Smooth muscle cell (in vitro differentiated cells): ENCODE measurements around the gene RAP1GAP. TPM values are rescaled to one million over a fixed set of nuclear protein-coding genes. Genes with fewer than 3 reads are reported as not detected.
A peak's percentile ranks its signal among the peaks of the same experiment; 100 is the strongest.

Source experiments
- DNase-seq: peaks from one replicate; lab custom pipeline; 2025; ENCODE audit not compliant: unreplicated experiment; lab: John Stamatoyannopoulos, UW
- H2AFZ ChIP-seq: fragments of 200-600 bp; sonication (generic); 2 replicates; pipeline ENCODE4 v1.6.0; 2016; ENCODE audit warnings: antibody characterized with exemption, low read depth, mild to moderate bottlenecking
- H3F3A ChIP-seq: fragments of 200-600 bp; sonication (generic); 2 replicates; pipeline ENCODE4 v1.6.0; 2017; ENCODE audit warnings: antibody characterized with exemption, low read depth
- H3K27ac ChIP-seq: fragments of 200-600 bp; sonication (generic); 2 replicates; pipeline ENCODE4 v1.5.1; 2016; ENCODE audit warnings: low read depth, mild to moderate bottlenecking
- H3K27me3 ChIP-seq: fragments of 200-600 bp; sonication (generic); 2 replicates; pipeline ENCODE4 v1.6.1; 2016; ENCODE audit warnings: low read depth, mild to moderate bottlenecking
- H3K36me3 ChIP-seq: fragments of 200-600 bp; sonication (generic); 2 replicates; pipeline ENCODE4 v1.5.1; 2016; ENCODE audit warnings: low read depth
- H3K4me1 ChIP-seq: fragments of 200-600 bp; sonication (generic); 2 replicates; pipeline ENCODE4 v1.5.1; 2016; ENCODE audit warnings: low read depth
- H3K4me2 ChIP-seq: fragments of 200-600 bp; sonication (generic); 2 replicates; pipeline ENCODE4 v1.6.0; 2016; ENCODE audit warnings: mild to moderate bottlenecking
- H3K4me3 ChIP-seq: fragments of 200-600 bp; sonication (generic); 2 replicates; pipeline ENCODE4 v1.5.1; 2016; ENCODE audit warnings: mild to moderate bottlenecking
- H3K79me2 ChIP-seq: fragments of 200-600 bp; sonication (generic); 2 replicates; pipeline ENCODE4 v1.6.0; 2016; ENCODE audit warnings: low read depth, mild to moderate bottlenecking
- H3K9ac ChIP-seq: fragments of 200-600 bp; sonication (generic); 2 replicates; pipeline ENCODE4 v1.6.0; 2016; ENCODE audit warnings: low read depth
- H3K9me3 ChIP-seq: fragments of 200-600 bp; sonication (generic); replicated peaks from 2 replicates; pipeline ENCODE4 v1.5.1; 2016; ENCODE audit warnings: low read depth
- H4K20me1 ChIP-seq: fragments of 200-600 bp; sonication (generic); 2 replicates; pipeline ENCODE4 v1.6.0; 2016; ENCODE audit warnings: low read depth
- WGBS: methylation state at CpG from one replicate; pipeline ENCODE4 v1.1.7; 2016; ENCODE audit warnings: low lambda C conversion rate; 5-methylcytosine and 5-hydroxymethylcytosine counted together
- polyA plus RNA-seq: library from polyadenylated mRNA; unstranded; fragments of >200 nt; fragmentation: Nextera tagmentation; extraction: Ambion mirVana; gene quantifications from 2 replicates; pipeline ENCODE4 v1.2.1, GENCODE V29; 2016
- total RNA-seq: library from RNA; depleted of rRNA; stranded (reverse); fragments of >200 nt; gene quantifications from 2 replicates; pipeline ENCODE4 v1.2.3, GENCODE V29; 2014
- TF ChIP-seq, protein P1 (sequence below): fragments of 200-600 bp; sonication (generic); IDR thresholded peaks from 2 replicates; pipeline ENCODE4 v1.5.1; 2017; ENCODE audit warnings: borderline replicate concordance, mild to moderate bottlenecking, antibody characterized with exemption; ENCODE audit not compliant: insufficient read depth, poor library complexity, severe bottlenecking

RAP1GAP gene
- total and polyA plus RNA-seq, 2 experiments from 2014 or later: 0.99 to 4.1 TPM

DNA sequence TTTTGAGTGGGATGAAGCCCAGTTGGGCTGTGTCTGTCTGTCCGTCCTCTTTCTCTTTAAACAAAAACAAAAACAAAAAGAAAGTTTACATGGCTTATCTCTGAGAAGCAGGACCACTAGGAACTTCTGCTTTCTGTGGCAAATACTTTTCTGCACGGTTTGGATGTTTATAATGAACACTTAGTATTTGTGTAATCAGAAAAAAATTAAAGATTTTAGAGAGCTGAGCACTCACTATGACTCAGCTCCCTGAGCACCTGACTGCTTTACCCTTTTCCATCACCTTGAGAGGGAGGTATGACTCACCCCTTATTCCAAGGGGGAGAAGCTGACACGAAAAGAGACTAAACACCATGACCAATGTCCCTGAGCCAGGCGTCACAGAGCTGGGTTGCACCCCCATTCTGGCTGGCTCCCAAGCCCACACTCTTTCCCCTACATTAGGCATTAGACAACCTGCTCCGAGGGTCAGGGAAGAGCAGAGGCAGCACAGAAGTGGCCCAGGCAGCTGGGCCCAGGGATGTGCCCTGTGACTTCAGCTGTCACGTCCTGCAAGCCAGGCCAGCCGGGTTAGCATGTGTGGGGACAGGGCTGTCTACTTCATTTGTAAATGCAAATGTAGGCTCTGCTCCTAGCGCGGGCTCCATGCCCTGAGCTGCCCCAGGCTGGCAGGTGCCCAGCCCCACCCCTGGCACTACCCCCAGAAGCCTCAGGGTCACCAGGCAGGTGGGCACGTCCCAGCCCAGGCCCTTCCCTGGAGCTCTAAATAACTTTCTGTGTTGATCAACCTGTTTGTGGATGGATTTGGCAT is 30.4 kb downstream of the RAP1GAP start:
- H3K4me2 ChIP-seq: no peak overlapping the region

GRCh38 chr1:21637514-21637913 is 31.6 kb downstream of the RAP1GAP start:
- Histone ChIP-seq H3K9me3 (no peaks in the 10 kb centered on the region), H3K36me3 (no peaks in the 10 kb centered on the region), H3K4me2 (no peak overlapping the region), H3K79me2 (no peaks in the 10 kb centered on the region), H3K4me1 (no peaks in the 10 kb centered on the region), H3K4me3 (no peak overlapping the region), H3F3A (no peaks in the 10 kb centered on the region), H4K20me1 (no peaks in the 10 kb centered on the region), H2AFZ (no peak overlapping the region), H3K9ac (no peak overlapping the region), H3K27me3 (no peaks in the 10 kb centered on the region), H3K27ac (no peak overlapping the region)
- TF ChIP-seq, protein P1, sequence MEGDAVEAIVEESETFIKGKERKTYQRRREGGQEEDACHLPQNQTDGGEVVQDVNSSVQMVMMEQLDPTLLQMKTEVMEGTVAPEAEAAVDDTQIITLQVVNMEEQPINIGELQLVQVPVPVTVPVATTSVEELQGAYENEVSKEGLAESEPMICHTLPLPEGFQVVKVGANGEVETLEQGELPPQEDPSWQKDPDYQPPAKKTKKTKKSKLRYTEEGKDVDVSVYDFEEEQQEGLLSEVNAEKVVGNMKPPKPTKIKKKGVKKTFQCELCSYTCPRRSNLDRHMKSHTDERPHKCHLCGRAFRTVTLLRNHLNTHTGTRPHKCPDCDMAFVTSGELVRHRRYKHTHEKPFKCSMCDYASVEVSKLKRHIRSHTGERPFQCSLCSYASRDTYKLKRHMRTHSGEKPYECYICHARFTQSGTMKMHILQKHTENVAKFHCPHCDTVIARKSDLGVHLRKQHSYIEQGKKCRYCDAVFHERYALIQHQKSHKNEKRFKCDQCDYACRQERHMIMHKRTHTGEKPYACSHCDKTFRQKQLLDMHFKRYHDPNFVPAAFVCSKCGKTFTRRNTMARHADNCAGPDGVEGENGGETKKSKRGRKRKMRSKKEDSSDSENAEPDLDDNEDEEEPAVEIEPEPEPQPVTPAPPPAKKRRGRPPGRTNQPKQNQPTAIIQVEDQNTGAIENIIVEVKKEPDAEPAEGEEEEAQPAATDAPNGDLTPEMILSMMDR: no peak
- no peak for DNase-seq
- WGBS: 92% methylated on average over 6 of the region's 6 CpGs

More for the DNA sequence above, 30.4 kb downstream of the RAP1GAP start:
- Histone ChIP-seq H3K4me1 (no peaks in the 10 kb centered on the region), H2AFZ (no peak overlapping the region), H3K27me3 (no peaks in the 10 kb centered on the region), H3K27ac (peak overlapping the region; percentile 45), H3K36me3 (no peaks in the 10 kb centered on the region), H3K9me3 (no peaks in the 10 kb centered on the region), H3K79me2 (no peaks in the 10 kb centered on the region), H3F3A (no peaks in the 10 kb centered on the region), H4K20me1 (no peaks in the 10 kb centered on the region), H3K4me3 (no peak overlapping the region), H3K9ac (no peak overlapping the region)
- WGBS: 33% methylated on average over 10 of the region's 10 CpGs
- TF ChIP-seq, protein P1: no peak
- no peak for DNase-seq

GRCh38 chr1:21636029-21636428 is 33.1 kb downstream of the RAP1GAP start:
- H3K27ac ChIP-seq: no peak overlapping the region
- 94% methylated on average over 2 of the region's 2 CpGs for WGBS
- no peaks in the 10 kb centered on the region for H3K9me3 ChIP-seq
- no peaks in the 10 kb centered on the region for H4K20me1 ChIP-seq
- H3F3A ChIP-seq: no peaks in the 10 kb centered on the region
- H2AFZ ChIP-seq: no peak overlapping the region
- no peak for DNase-seq
- H3K4me2 ChIP-seq: no peak overlapping the region
- no peak overlapping the region for H3K4me3 ChIP-seq
- H3K79me2 ChIP-seq: no peaks in the 10 kb centered on the region
- TF ChIP-seq, protein P1: no peak
- no peak overlapping the region for H3K9ac ChIP-seq
- no peaks in the 10 kb centered on the region for H3K36me3 ChIP-seq
- no peaks in the 10 kb centered on the region for H3K4me1 ChIP-seq
- H3K27me3 ChIP-seq: no peaks in the 10 kb centered on the region
